ENCODE data around the gene STAT5B.

The STAT5B gene

DNA sequence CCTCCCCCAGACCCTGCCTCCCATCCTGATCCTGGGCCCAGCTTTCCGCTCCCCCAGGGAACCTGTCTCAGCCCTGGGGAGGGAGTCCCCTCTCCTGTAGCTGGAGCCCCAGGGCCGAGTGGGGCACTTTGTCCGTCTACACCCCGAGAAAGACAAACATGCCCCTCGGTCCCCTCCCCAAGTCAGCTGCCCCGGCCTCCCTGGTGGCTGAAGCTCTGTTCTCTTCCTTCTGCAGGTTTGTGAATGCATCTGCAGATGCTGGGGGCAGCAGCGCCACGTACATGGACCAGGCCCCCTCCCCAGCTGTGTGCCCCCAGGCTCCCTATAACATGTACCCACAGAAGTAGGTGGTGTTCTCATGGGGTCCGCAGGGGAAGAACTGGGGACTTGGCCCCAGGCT lies 33.0 kb upstream of the STAT5B start:
- no CpG with 5 or more reads among the region's 9 CpGs for WGBS (ENCODE audit: extremely low coverage, insufficient coverage, insufficient read length)
- Histone ChIP-seq H3K9me3 (ENCODE audit: insufficient read depth, low read depth, low read length) (peaks cover 2% of the 10 kb centered on the region), H3K4me1 (ENCODE audit: control insufficient read depth in 1 of 2, insufficient read depth in 2 of 2, low read length in 2 of 2) (peaks cover 11 to 15% of the 10 kb centered on the region in 2 experiments), H2BK12ac (ENCODE audit: low read length) (no peak overlapping the region), H3K36me3 (ENCODE audit: control insufficient read depth in 1 of 2, insufficient read depth in 2 of 2, low read length in 2 of 2) (peaks cover 3 to 4% of the 10 kb centered on the region in 2 experiments), H3K27ac (ENCODE audit: low read depth, low read length) (no peak overlapping the region), H3K4me3 (ENCODE audit: low read depth, low read length) (no peak overlapping the region), H3K18ac (ENCODE audit: low read length) (no peak overlapping the region), H3K14ac (ENCODE audit: low read length) (no peak overlapping the region), H2AFZ (ENCODE audit: insufficient read depth, low read length, poor library complexity) (no peak overlapping the region), H3K79me1 (ENCODE audit: low read length) (no peaks in the 10 kb centered on the region), H3K27me3 (ENCODE audit: insufficient read depth, low read length) (no peaks in the 10 kb centered on the region), H4K8ac (ENCODE audit: low read depth, low read length) (no peak overlapping the region), H3K79me2 (ENCODE audit: control insufficient read depth, insufficient read depth, low read length, poor library complexity) (no peaks in the 10 kb centered on the region), H3K9ac (ENCODE audit: low read length) (no peak overlapping the region), H2BK120ac (ENCODE audit: insufficient read depth, low read length, poor library complexity) (no peak overlapping the region), H2BK5ac (ENCODE audit: low read depth, low read length, poor library complexity) (no peak overlapping the region), H2AK5ac (ENCODE audit: low read length) (no peak overlapping the region), H3K23ac (ENCODE audit: low read length) (no peak overlapping the region), H4K91ac (ENCODE audit: low read depth, low read length) (no peak overlapping the region), H3K4ac (ENCODE audit: low read depth, low read length) (no peak overlapping the region), H3K4me2 (ENCODE audit: low read length) (no peak overlapping the region), H4K12ac (ENCODE audit: low read depth, low read length) (no peak overlapping the region)
- no peak for DNase-seq

DNA sequence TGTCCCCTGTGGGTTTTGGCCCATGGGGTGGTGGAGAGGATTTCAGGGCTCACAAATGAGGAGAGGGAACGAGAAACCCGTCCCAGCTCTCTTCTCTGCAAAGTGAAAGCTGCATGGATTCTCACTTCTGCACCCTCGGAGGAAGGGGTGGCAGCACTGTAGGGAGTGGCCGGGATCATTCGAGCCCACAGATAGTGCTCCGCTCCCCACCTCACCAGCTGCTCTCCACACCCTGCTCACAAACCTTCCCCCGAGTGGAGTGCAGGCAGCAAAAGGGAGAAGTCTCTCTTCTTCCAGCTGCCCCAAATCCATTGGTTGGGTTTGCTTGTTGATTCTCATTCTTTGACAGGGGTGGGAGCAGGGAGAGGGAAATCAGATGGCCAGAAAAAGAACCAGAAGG lies 32.3 kb upstream of the STAT5B start:
- no peaks in the 10 kb centered on the region for H3K27me3 ChIP-seq (ENCODE audit: insufficient read depth, low read length)
- no peak overlapping the region for H3K23ac ChIP-seq (ENCODE audit: low read length)
- H2BK120ac ChIP-seq (ENCODE audit: insufficient read depth, low read length, poor library complexity) = no peak overlapping the region
- H3K4me1 ChIP-seq (ENCODE audit: control insufficient read depth in 1 of 2, insufficient read depth in 2 of 2, low read length in 2 of 2) = peaks cover 11 to 15% of the 10 kb centered on the region in 2 experiments
- no peak overlapping the region for H3K9ac ChIP-seq (ENCODE audit: low read length)
- no peak overlapping the region for H2AFZ ChIP-seq (ENCODE audit: insufficient read depth, low read length, poor library complexity)
- H4K8ac ChIP-seq (ENCODE audit: low read depth, low read length) = no peak overlapping the region
- H2BK12ac ChIP-seq (ENCODE audit: low read length) = no peak overlapping the region
- H3K27ac ChIP-seq (ENCODE audit: low read depth, low read length) = no peak overlapping the region
- H4K91ac ChIP-seq (ENCODE audit: low read depth, low read length) = no peak overlapping the region
- H3K4ac ChIP-seq (ENCODE audit: low read depth, low read length) = no peak overlapping the region
- no peaks in the 10 kb centered on the region for H3K79me1 ChIP-seq (ENCODE audit: low read length)
- H3K4me3 ChIP-seq (ENCODE audit: low read depth, low read length) = no peak overlapping the region
- no peaks in the 10 kb centered on the region for H3K36me3 ChIP-seq (ENCODE audit: control insufficient read depth in 1 of 2, insufficient read depth in 2 of 2, low read length in 2 of 2)
- H3K14ac ChIP-seq (ENCODE audit: low read length) = no peak overlapping the region
- no peak overlapping the region for H2BK5ac ChIP-seq (ENCODE audit: low read depth, low read length, poor library complexity)
- no peak for DNase-seq
- no peaks in the 10 kb centered on the region for H3K9me3 ChIP-seq (ENCODE audit: insufficient read depth, low read depth, low read length)
- no peaks in the 10 kb centered on the region for H3K79me2 ChIP-seq (ENCODE audit: control insufficient read depth, insufficient read depth, low read length, poor library complexity)
- H4K12ac ChIP-seq (ENCODE audit: low read depth, low read length) = no peak overlapping the region
- H3K18ac ChIP-seq (ENCODE audit: low read length) = no peak overlapping the region
- H3K4me2 ChIP-seq (ENCODE audit: low read length) = no peak overlapping the region
- WGBS (ENCODE audit: extremely low coverage, insufficient coverage, insufficient read length) = no CpG with 5 or more reads among the region's 7 CpGs
- no peak overlapping the region for H2AK5ac ChIP-seq (ENCODE audit: low read length)

DNA sequence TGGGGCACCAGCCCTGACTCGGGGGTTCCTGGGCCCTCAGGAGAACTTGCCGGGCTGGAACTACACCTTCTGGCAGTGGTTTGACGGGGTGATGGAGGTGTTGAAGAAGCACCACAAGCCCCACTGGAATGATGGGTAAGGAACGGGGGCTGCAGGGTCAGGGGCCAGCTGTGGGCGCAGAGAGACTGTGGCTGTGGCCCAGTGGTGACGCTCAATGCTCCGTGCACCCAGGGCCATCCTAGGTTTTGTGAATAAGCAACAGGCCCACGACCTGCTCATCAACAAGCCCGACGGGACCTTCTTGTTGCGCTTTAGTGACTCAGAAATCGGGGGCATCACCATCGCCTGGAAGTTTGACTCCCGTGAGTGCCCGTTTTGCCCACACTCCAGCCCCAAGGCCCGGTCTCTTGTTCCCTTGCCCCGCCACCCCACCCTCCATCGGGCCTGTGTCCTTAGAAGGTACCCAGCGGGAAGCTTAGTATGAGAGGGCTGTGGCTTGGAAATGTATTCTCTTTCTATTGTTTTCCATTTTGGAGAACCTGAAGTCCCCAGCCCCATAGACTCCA lies 31.3 kb upstream of the STAT5B start:
- H3K27me3 ChIP-seq (ENCODE audit: insufficient read depth, low read length) = no peaks in the 10 kb centered on the region
- peaks cover 11 to 13% of the 10 kb centered on the region in 2 experiments for H3K4me1 ChIP-seq (ENCODE audit: control insufficient read depth in 1 of 2, insufficient read depth in 2 of 2, low read length in 2 of 2)
- H2BK12ac ChIP-seq (ENCODE audit: low read length) = no peak overlapping the region
- no peak overlapping the region for H4K8ac ChIP-seq (ENCODE audit: low read depth, low read length)
- no peak overlapping the region for H3K27ac ChIP-seq (ENCODE audit: low read depth, low read length)
- H3K9ac ChIP-seq (ENCODE audit: low read length) = no peak overlapping the region
- H3K4me3 ChIP-seq (ENCODE audit: low read depth, low read length) = no peak overlapping the region
- no peak overlapping the region for H2AK5ac ChIP-seq (ENCODE audit: low read length)
- no peak overlapping the region for H3K18ac ChIP-seq (ENCODE audit: low read length)
- H3K79me1 ChIP-seq (ENCODE audit: low read length) = no peaks in the 10 kb centered on the region
- H3K4ac ChIP-seq (ENCODE audit: low read depth, low read length) = no peak overlapping the region
- H2BK5ac ChIP-seq (ENCODE audit: low read depth, low read length, poor library complexity) = no peak overlapping the region
- no peaks in the 10 kb centered on the region for H3K79me2 ChIP-seq (ENCODE audit: control insufficient read depth, insufficient read depth, low read length, poor library complexity)
- no peak overlapping the region for H3K23ac ChIP-seq (ENCODE audit: low read length)
- no peaks in the 10 kb centered on the region for H3K36me3 ChIP-seq (ENCODE audit: control insufficient read depth in 1 of 2, insufficient read depth in 2 of 2, low read length in 2 of 2)
- no peak overlapping the region for H2BK120ac ChIP-seq (ENCODE audit: insufficient read depth, low read length, poor library complexity)
- H3K4me2 ChIP-seq (ENCODE audit: low read length) = no peak overlapping the region
- no peak overlapping the region for H4K12ac ChIP-seq (ENCODE audit: low read depth, low read length)
- no peak overlapping the region for H4K91ac ChIP-seq (ENCODE audit: low read depth, low read length)
- H2AFZ ChIP-seq (ENCODE audit: insufficient read depth, low read length, poor library complexity) = no peak overlapping the region
- no peak for DNase-seq
- no peaks in the 10 kb centered on the region for H3K9me3 ChIP-seq (ENCODE audit: insufficient read depth, low read depth, low read length)
- no CpG with 5 or more reads among the region's 19 CpGs for WGBS (ENCODE audit: extremely low coverage, insufficient coverage, insufficient read length)
- H3K14ac ChIP-seq (ENCODE audit: low read length) = no peak overlapping the region

DNA sequence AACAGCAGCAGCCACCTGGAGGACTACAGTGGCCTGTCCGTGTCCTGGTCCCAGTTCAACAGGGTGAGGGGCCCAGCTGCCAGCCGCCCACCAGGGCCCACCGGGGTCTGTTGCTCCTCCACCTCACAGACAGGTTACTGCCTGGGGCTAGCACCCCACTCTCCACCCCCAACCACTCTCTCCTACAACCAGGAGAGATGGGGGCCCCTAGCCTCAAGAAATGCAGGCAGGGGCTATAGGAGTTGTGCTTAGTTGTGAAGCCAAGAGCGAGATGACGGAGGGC lies 30.1 kb upstream of the STAT5B start:
- no peak overlapping the region for H2BK12ac ChIP-seq (ENCODE audit: low read length)
- H2BK120ac ChIP-seq (ENCODE audit: insufficient read depth, low read length, poor library complexity) = no peak overlapping the region
- no peaks in the 10 kb centered on the region for H3K36me3 ChIP-seq (ENCODE audit: control insufficient read depth in 1 of 2, insufficient read depth in 2 of 2, low read length in 2 of 2)
- no peak overlapping the region for H3K14ac ChIP-seq (ENCODE audit: low read length)
- H3K4me1 ChIP-seq (ENCODE audit: control insufficient read depth in 1 of 2, insufficient read depth in 2 of 2, low read length in 2 of 2) = peaks cover 4 to 5% of the 10 kb centered on the region in 2 experiments
- H2BK5ac ChIP-seq (ENCODE audit: low read depth, low read length, poor library complexity) = no peak overlapping the region
- no peak overlapping the region for H3K4me2 ChIP-seq (ENCODE audit: low read length)
- H3K27me3 ChIP-seq (ENCODE audit: insufficient read depth, low read length) = no peaks in the 10 kb centered on the region
- WGBS (ENCODE audit: extremely low coverage, insufficient coverage, insufficient read length) = no CpG with 5 or more reads among the region's 5 CpGs
- no peak overlapping the region for H3K9ac ChIP-seq (ENCODE audit: low read length)
- H3K4ac ChIP-seq (ENCODE audit: low read depth, low read length) = no peak overlapping the region
- no peak overlapping the region for H4K91ac ChIP-seq (ENCODE audit: low read depth, low read length)
- DNase-seq = no peak
- H3K9me3 ChIP-seq (ENCODE audit: insufficient read depth, low read depth, low read length) = no peaks in the 10 kb centered on the region
- H4K8ac ChIP-seq (ENCODE audit: low read depth, low read length) = no peak overlapping the region
- H3K4me3 ChIP-seq (ENCODE audit: low read depth, low read length) = no peak overlapping the region
- no peak overlapping the region for H4K12ac ChIP-seq (ENCODE audit: low read depth, low read length)
- H3K79me1 ChIP-seq (ENCODE audit: low read length) = no peaks in the 10 kb centered on the region
- no peak overlapping the region for H2AK5ac ChIP-seq (ENCODE audit: low read length)
- no peaks in the 10 kb centered on the region for H3K79me2 ChIP-seq (ENCODE audit: control insufficient read depth, insufficient read depth, low read length, poor library complexity)
- H3K27ac ChIP-seq (ENCODE audit: low read depth, low read length) = no peak overlapping the region
- no peak overlapping the region for H3K18ac ChIP-seq (ENCODE audit: low read length)
- no peak overlapping the region for H2AFZ ChIP-seq (ENCODE audit: insufficient read depth, low read length, poor library complexity)
- H3K23ac ChIP-seq (ENCODE audit: low read length) = no peak overlapping the region
